Measurements from ENCODE around the gene C2orf80.

DNA sequence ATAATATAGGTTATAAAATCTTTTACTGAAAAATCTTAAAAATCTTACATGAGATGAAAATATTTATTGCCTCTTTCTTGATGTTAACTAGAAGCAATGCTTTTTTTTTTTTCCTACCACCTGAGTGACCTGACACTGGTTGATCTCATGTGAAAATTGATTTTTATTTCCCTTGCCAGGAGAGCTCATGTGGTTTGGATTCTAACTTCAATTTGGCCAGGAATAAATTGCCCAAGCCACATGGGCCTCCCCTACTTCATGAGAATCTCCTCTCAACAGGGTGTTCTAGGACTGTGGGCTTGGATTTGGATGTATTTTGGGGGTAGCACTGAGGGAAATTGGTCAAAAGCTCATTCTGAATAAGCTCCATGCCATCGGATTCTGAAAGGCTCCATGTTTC lies 45.0 kb upstream of the C2orf80 start:
- TF ChIP-seq, protein P1, sequence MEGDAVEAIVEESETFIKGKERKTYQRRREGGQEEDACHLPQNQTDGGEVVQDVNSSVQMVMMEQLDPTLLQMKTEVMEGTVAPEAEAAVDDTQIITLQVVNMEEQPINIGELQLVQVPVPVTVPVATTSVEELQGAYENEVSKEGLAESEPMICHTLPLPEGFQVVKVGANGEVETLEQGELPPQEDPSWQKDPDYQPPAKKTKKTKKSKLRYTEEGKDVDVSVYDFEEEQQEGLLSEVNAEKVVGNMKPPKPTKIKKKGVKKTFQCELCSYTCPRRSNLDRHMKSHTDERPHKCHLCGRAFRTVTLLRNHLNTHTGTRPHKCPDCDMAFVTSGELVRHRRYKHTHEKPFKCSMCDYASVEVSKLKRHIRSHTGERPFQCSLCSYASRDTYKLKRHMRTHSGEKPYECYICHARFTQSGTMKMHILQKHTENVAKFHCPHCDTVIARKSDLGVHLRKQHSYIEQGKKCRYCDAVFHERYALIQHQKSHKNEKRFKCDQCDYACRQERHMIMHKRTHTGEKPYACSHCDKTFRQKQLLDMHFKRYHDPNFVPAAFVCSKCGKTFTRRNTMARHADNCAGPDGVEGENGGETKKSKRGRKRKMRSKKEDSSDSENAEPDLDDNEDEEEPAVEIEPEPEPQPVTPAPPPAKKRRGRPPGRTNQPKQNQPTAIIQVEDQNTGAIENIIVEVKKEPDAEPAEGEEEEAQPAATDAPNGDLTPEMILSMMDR (IDR thresholded peaks at IDR 0.05) = no peak
- TF ChIP-seq EZH2 (IDR thresholded peaks at IDR 0.05; ENCODE audit: borderline replicate concordance, insufficient read depth, low read depth, low read length, poor library complexity, severe bottlenecking) = no peak

Data from B cell (primary cell).